Mesodermal cell (in vitro differentiated cells): ENCODE results near the gene IFT88.
A peak's percentile ranks its signal among the peaks of the same experiment; 100 is the strongest.

Experiments
- H3K27ac ChIP-seq: 2 replicates; pipeline ENCODE4 v1.7.0; 2013; ENCODE audit warnings: mild to moderate bottlenecking, low read depth, low read length, moderate library complexity; ENCODE audit not compliant: severe bottlenecking
- H3K36me3 ChIP-seq: 2 replicates; pipeline ENCODE4 v1.7.1; 2013; ENCODE audit warnings: mild to moderate bottlenecking, low read length, moderate library complexity; ENCODE audit not compliant: control insufficient read depth, insufficient read depth
- H3K4me1 ChIP-seq: one replicate; pipeline ENCODE4 v1.7.1; 2013; ENCODE audit warnings: mild to moderate bottlenecking, low read length; ENCODE audit not compliant: insufficient read depth, control insufficient read depth, poor library complexity, severe bottlenecking
- H3K4me3 ChIP-seq: 2 replicates; pipeline ENCODE4 v1.7.0; 2013; ENCODE audit warnings: low read length, control low read depth, mild to moderate bottlenecking; ENCODE audit not compliant: insufficient read depth, poor library complexity, severe bottlenecking; ENCODE audit errors: extremely low read depth
- H3K9me3 ChIP-seq: 2 replicates; pipeline ENCODE4 v1.7.1; 2013; ENCODE audit warnings: mild to moderate bottlenecking, low read length, moderate library complexity; ENCODE audit not compliant: control insufficient read depth
- WGBS, 2 experiments: methylation state at CpG; one replicate each; pipeline ENCODE4 v1.1.5; 2013; ENCODE audit warnings: missing lambda C conversion rate in 2 of 2; ENCODE audit not compliant: insufficient coverage in 2 of 2; 5-methylcytosine and 5-hydroxymethylcytosine counted together

The IFT88 gene

DNA sequence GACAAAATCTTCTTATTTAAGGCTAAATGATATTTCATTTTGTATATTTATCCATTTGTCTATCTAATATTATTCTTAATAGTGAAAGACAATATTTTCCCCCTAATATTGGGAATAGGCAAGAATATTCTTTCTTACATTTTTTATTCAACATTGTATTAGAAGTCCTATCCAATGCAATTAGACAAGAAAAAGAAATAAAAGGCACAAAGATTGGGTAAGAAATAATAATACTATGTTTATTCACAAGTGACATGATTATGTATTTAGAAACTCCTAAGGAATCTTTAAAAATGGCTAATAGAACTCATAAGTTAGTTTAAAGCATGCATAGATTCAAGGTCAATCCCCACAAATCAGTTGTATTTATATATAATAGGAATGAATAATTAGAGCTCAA lies 30.0 kb upstream of the IFT88 start:
- Histone ChIP-seq H3K27ac (no peak overlapping the region), H3K4me3 (no peak overlapping the region), H3K4me1 (no peaks in the 10 kb centered on the region), H3K9me3 (no peaks in the 10 kb centered on the region), H3K36me3 (no peaks in the 10 kb centered on the region)

DNA sequence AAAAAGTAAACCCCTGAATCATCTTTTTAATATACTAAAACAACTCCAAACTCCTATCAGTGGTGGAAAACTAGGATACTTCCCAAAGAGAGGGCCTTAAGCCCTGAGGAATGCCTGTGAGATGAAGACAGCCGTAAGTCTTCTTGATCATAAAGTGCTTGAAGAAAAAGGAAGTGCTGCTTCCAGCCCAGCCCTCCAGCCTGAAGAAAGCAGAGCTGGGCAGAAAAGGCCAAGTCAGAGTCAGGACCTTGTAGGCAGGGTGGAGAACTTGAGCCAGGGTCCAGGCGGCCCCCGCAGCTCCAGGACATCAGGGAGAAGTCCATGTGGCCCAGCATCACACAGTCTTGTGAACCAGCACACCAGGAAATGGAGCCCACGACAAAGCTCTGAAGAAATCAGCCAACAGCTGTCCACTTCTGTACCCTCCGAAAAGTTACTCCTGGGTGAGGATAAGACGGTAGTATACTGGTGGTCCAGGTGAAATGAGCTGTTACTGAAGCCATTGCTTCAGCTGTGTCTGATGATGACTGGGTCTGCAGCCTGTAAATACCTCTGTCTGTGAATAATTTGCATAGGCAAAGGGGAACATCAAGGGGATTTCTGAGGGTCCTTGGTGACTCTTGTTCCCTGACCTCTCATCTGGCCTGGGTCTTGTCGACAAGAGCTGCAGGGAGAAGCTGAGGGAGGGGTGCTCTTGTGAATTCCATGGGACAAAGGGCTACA lies 22.6 kb upstream of the IFT88 start:
- 88 to 92% methylated on average over 6 to 7 of the region's 7 CpGs for WGBS, 2 experiments
- no peak overlapping the region for H3K4me3 ChIP-seq

DNA sequence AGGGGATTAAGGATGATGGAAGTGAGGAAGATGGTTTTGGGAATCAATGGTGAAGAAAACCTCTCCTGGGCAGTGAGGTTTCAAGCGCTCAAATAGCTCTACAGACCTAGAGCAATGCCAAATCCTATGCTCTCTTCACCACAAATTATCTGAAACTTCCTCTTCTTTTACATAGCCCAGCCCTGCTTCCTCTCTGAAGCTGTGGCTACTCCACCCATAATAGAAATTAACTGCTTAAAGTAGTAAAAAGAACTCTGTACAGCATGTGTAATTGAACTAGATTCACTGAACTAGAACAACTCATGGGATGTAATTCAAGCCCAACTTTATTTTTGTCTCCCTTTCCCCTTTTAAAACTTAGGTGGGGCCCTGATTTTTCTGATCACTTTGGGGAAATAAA lies 20.4 kb upstream of the IFT88 start:
- Histone ChIP-seq H3K4me1 (no peaks in the 10 kb centered on the region), H3K36me3 (no peaks in the 10 kb centered on the region), H3K4me3 (no peak overlapping the region), H3K9me3 (no peaks in the 10 kb centered on the region), H3K27ac (no peak overlapping the region)
- no CpG with 5 or more reads among the region's 1 CpG for WGBS, 2 experiments

More for the DNA sequence above, 22.6 kb upstream of the IFT88 start:
- no peaks in the 10 kb centered on the region for H3K36me3 ChIP-seq
- no peak overlapping the region for H3K27ac ChIP-seq
- no peaks in the 10 kb centered on the region for H3K9me3 ChIP-seq
- no peaks in the 10 kb centered on the region for H3K4me1 ChIP-seq

DNA sequence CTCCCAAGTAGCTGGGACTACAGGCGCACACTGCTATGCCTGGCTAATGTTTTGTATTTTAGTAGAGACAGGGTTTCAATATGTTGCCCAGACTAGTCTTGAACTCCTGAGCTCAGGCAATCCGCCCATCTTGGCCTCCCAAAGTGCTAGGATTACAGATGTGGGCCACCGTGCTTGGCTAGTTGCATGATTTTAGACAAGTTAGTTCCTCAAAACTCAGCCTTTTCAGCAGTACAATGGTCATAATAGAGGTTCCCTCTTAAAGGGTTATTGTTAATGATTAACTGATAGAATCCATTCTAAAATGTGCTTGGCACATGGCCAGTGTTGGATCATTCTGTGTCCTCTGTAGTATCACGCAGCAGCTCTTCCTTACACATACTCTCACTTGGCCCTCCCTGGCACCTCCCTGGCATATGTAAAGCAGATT lies 19.5 kb upstream of the IFT88 start:
- H3K4me3 ChIP-seq = no peak overlapping the region
- H3K27ac ChIP-seq = no peak overlapping the region
- no peaks in the 10 kb centered on the region for H3K36me3 ChIP-seq
- WGBS, 2 experiments = 93 to 100% methylated on average over 4 of the region's 4 CpGs
- no peaks in the 10 kb centered on the region for H3K4me1 ChIP-seq
- H3K9me3 ChIP-seq = no peaks in the 10 kb centered on the region

DNA sequence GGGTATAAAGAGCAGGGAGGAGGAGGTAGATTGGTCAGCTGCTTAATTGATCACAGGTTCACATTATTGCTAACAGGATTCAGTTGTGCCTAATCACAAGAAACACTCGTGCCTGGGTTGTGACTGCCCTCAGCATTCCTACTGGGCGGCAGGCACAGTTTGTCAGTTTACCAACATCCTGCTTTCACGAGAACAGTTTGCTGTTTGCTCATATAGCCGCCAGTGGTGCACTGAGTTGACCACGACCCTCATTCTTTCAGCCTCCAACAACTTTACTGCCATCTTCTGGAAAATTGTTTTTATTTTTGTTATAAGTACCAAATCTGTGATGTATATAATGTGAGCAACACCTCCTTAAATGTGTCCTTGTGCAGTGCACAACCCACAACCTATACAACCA lies 16.2 kb upstream of the IFT88 start:
- 80 to 81% methylated on average over 3 of the region's 5 CpGs for WGBS, 2 experiments
- H3K9me3 ChIP-seq = no peaks in the 10 kb centered on the region
- H3K4me3 ChIP-seq = no peak overlapping the region
- no peaks in the 10 kb centered on the region for H3K4me1 ChIP-seq
- no peak overlapping the region for H3K27ac ChIP-seq
- H3K36me3 ChIP-seq = no peaks in the 10 kb centered on the region

DNA sequence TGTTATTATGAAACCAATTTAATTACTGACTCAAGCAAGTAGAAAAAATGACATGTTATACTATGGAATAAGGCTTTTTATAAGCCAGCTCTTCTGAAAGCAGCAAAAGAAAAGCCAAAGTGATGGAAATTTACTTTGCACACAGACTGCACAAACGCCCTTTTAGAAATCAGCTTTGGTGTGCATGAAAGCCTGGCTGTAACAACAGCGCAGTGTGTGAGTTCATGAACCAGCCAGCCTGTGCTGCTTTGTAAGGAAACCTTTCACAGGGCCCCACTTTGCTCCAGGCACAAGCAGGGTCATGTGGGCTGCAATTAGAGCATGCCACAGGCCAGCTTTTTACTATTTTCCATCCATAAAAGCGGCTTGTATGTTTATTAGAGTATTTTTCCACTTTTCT lies 13.6 kb upstream of the IFT88 start:
- Histone ChIP-seq H3K27ac (no peak overlapping the region), H3K4me3 (no peak overlapping the region), H3K9me3 (no peaks in the 10 kb centered on the region), H3K4me1 (no peaks in the 10 kb centered on the region), H3K36me3 (no peaks in the 10 kb centered on the region)
- 77 to 93% methylated on average over 2 of the region's 3 CpGs for WGBS, 2 experiments

DNA sequence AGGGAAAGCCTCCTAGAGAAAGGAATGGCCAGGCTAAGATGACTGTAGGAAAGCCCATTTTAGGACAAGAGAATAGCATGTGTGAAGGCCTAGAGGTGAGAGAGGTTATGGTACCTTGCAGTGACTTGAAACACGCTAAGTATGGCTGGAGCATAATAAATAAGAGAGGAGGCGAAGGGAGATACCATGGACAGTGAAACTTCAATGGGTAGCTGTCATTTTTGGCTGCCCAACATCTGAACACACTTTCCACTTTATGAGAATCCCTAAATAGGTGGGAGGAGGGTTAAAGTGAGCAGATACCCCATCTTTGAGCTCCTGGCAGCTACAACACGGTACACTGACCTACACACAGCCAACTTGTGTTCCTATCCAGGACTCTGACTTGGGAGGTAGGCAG lies 8.0 kb upstream of the IFT88 start:
- H3K27ac ChIP-seq = no peak overlapping the region
- H3K4me1 ChIP-seq = no peaks in the 10 kb centered on the region
- no peak overlapping the region for H3K4me3 ChIP-seq
- no peaks in the 10 kb centered on the region for H3K36me3 ChIP-seq
- 80 to 88% methylated on average over 1 to 2 of the region's 3 CpGs for WGBS, 2 experiments
- no peaks in the 10 kb centered on the region for H3K9me3 ChIP-seq

DNA sequence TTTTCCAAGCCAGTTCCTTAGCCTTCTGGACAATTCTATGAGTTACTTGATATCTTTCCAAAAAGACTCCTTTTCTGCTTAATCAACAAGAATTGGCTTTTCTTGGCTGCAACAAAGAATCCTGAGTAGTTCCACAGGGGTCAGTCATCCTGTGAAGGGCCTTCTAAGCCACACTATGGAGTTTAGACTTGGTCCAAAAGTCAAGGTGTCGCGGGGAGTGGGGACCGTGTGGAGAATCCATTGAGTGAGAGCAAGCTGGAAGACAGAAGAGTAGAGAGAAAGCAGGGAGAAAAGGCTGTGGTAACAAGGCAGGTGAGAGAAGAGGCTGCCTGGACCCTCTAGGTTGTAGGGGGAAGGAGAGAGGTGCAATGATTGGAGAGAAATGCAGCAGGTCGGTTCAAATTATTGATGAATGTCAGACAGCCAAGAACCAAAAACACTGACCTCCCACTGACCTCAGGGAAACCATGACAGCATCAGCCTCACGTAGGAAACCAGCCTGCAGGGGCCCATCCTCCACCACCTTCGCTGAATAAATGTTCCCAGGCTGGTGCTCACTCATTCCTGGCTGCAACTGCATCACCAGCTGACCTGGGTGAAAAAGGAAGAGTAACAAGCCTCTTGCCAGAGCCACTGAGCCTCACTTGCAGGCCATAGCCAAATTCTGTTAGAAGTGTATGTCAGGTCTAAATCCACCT lies 7.1 kb upstream of the IFT88 start:
- H3K36me3 ChIP-seq = no peaks in the 10 kb centered on the region
- H3K4me3 ChIP-seq = no peak overlapping the region
- 88 to 93% methylated on average over 4 to 5 of the region's 6 CpGs for WGBS, 2 experiments

DNA sequence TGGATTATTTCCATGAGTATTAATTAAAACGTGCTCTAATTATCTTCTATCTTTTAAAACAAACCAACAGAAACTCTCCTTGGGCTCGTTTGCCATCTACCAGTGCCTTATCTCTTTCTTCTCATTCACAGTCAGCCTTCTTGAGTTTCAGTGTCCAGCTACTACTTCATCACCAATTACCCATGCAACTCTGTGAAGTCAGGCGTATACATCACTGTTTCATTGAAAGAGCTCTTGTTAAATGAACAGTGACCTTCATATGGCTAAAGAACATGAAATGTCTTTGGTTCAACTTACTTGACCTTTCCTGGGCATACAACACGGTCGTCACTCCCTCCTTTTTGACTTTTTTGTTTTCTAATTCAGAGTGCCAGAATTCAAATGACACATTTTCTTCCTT lies 5.2 kb upstream of the IFT88 start:
- WGBS, 2 experiments = 69 to 82% methylated on average over 5 of the region's 5 CpGs
- H3K4me1 ChIP-seq = no peaks in the 10 kb centered on the region
- no peaks in the 10 kb centered on the region for H3K36me3 ChIP-seq
- no peak overlapping the region for H3K4me3 ChIP-seq
- H3K9me3 ChIP-seq = peaks cover 16% of the 10 kb centered on the region
- no peak overlapping the region for H3K27ac ChIP-seq

More for the DNA sequence above, 7.1 kb upstream of the IFT88 start:
- no peak overlapping the region for H3K27ac ChIP-seq
- H3K4me1 ChIP-seq = no peaks in the 10 kb centered on the region
- peaks cover 6% of the 10 kb centered on the region for H3K9me3 ChIP-seq

DNA sequence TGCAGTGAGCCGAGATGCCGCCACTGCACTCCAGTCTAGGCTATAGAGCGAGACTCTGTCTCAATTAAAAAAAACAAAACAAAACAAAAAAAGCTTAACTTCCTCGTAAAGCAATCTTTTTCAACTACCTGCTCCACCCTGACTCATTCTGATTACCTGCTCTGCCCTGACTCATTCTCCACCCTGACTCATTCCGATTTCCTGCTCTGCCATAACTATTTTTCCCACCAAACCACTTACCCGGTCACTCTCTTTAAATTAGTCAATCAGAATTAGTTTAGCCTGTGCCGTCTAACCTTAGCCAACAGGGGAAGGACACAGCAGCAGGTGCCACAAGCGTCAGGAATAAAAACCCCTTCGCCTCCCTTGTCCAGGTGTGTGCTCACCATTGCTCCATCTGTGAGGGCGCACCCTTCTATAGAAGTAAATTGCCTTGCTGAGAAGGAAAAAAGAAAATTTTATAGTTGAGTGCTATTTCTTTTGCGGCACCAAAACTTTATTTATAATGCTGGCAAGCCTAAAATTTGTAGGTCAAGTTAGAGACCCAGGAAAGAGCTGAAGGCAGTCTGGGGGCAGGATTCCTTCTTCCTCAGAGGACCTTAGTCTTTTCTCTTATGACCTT lies 1.7 kb upstream of the IFT88 start:
- 97 to 98% methylated on average over 10 of the region's 11 CpGs for WGBS, 2 experiments

DNA sequence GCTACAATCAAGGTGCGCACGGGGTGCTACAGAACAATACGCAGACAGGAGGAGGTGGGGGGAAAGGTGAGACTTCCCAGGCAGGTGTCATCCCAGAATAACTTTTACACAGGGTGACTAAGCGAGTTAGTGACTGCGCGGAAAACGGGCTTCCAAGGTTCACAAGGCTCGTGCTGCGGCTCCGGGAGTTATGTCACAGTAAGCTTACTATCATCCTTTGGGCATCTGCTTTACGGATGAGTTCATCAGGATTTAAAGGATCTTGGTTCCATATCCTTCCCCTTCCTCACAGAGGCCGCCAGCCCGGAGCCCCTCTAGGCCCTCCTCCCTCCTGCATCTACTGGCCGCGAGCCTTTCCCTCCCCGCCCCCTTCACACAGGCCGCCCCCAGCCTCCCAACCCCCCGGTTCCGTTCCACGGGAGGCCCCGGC lies 474 bp upstream of the IFT88 start:
- 9 to 14% methylated on average over 13 to 15 of the region's 21 CpGs for WGBS, 2 experiments
- Histone ChIP-seq H3K9me3 (peaks cover 16% of the 10 kb centered on the region), H3K4me3 (peak overlapping the region; percentile 65), H3K27ac (peak overlapping the region; percentile 96), H3K4me1 (no peaks in the 10 kb centered on the region), H3K36me3 (no peaks in the 10 kb centered on the region)

More for the DNA sequence above, 1.7 kb upstream of the IFT88 start:
- Histone ChIP-seq H3K27ac (no peak overlapping the region), H3K36me3 (no peaks in the 10 kb centered on the region), H3K9me3 (peaks cover 16% of the 10 kb centered on the region), H3K4me1 (no peaks in the 10 kb centered on the region), H3K4me3 (no peak overlapping the region)
